ENCODE measurements around the gene ATXN1. TPM values are rescaled to one million over a fixed set of nuclear protein-coding genes. Genes with fewer than 3 reads are reported as not detected.

Gene ATXN1
- total and polyA plus RNA-seq, 2 of the 8 experiments (the other 6 are each of a cell fraction or from before 2014, with no cell fraction given), result 1.6 to 4.0 TPM

GRCh38 chr6:16352258-16352635 is 409.0 kb downstream of the ATXN1 start (continued):
- TF ChIP-seq GABPA (IDR thresholded peaks at IDR 0.05; ENCODE audit: borderline replicate concordance, insufficient read depth, low read length), result no peak
